GM21390 (cell line): ENCODE measurements around the gene PCDHGA5.
A peak's percentile ranks its signal among the peaks of the same experiment; 100 is the strongest.
"Not testable (repeated sequence)": the region's sequence is repeated elsewhere in the genome, so short reads cannot be mapped to it uniquely, and the experiment has no call there.

Source experiments
- ATAC-seq: cut with Tn5 transposase; IDR thresholded peaks from one replicate; pipeline ENCODE4 v1.9.1; 2021; ENCODE audit not compliant: unreplicated experiment

The PCDHGA5 gene

GRCh38 chr5:141412854-141413539 lies 49.0 kb downstream of the PCDHGA5 start, which contains the start of gene PCDHGA10:
TSS of gene PCDHGA10 (plus strand) at chr5:141412987. CDS start at chr5:141413176, 189 bp downstream.
- peak; percentile 57 for ATAC-seq

GRCh38 chr5:141413540-141414069 lies 49.6 kb downstream of the PCDHGA5 start:
- no peak for ATAC-seq

- ATAC-seq = not testable (repeated sequence)
These were observed 50.7 kb downstream of the PCDHGA5 start for GRCh38 chr5:141414548-141415274.

GRCh38 chr5:141415275-141415618 lies 51.3 kb downstream of the PCDHGA5 start:
- not testable (repeated sequence) for ATAC-seq
